ENCODE data around the gene GASK1B. TPM values are rescaled to one million over a fixed set of nuclear protein-coding genes. Genes with fewer than 3 reads are reported as not detected.

GASK1B gene
- total RNA-seq, 1 donor from 2014 or later, result 61.9 TPM

- Histone ChIP-seq H3K36me3 (no peaks in the 10 kb centered on the region), H3K27me3 (ENCODE audit: low read depth) (no peaks in the 10 kb centered on the region), H3K4me1 (peaks cover 98% of the 10 kb centered on the region), H3K4me3 (peak overlapping the region; percentile 82), H3K9me3 (replicated peaks) (no peaks in the 10 kb centered on the region), H3K27ac (replicated peaks) (peak overlapping the region; percentile 93)
- no peak for TF ChIP-seq CTCF (IDR thresholded peaks at IDR 0.05; ENCODE audit: borderline replicate concordance)
- DNase-seq, result no peak
- intact Hi-C loops (cut with micrococcal nuclease), result no loop called here
These were observed 8.0 kb downstream of the GASK1B start for GRCh38 chr4:158164768-158165213.

GRCh38 chr4:158163941-158164767 lies 8.7 kb downstream of the GASK1B start:
- peak overlapping the region; percentile 93 for H3K27ac ChIP-seq (replicated peaks)
- no peaks in the 10 kb centered on the region for H3K9me3 ChIP-seq (replicated peaks)
- intact Hi-C loops (cut with micrococcal nuclease), result no loop called here
- H3K4me3 ChIP-seq, result peak overlapping the region; percentile 82
- peaks cover 99% of the 10 kb centered on the region for H3K4me1 ChIP-seq
- no peak for DNase-seq
- no peaks in the 10 kb centered on the region for H3K27me3 ChIP-seq (ENCODE audit: low read depth)
- no peaks in the 10 kb centered on the region for H3K36me3 ChIP-seq
- TF ChIP-seq CTCF (IDR thresholded peaks at IDR 0.05; ENCODE audit: borderline replicate concordance), result no peak

GRCh38 chr4:158162631-158163030 lies 10.2 kb downstream of the GASK1B start:
- Histone ChIP-seq H3K9me3 (replicated peaks) (no peaks in the 10 kb centered on the region), H3K4me1 (peaks cover 99% of the 10 kb centered on the region), H3K27ac (replicated peaks) (peak overlapping the region; percentile 93), H3K36me3 (no peaks in the 10 kb centered on the region), H3K27me3 (ENCODE audit: low read depth) (no peaks in the 10 kb centered on the region), H3K4me3 (peak overlapping the region; percentile 34)
- no peak for TF ChIP-seq CTCF (IDR thresholded peaks at IDR 0.05; ENCODE audit: borderline replicate concordance)
- no peak for DNase-seq
- intact Hi-C loops (cut with micrococcal nuclease), result no loop called here

- no peak for TF ChIP-seq CTCF (IDR thresholded peaks at IDR 0.05; ENCODE audit: borderline replicate concordance)
- intact Hi-C loops (cut with micrococcal nuclease), result no loop called here
- peaks cover 99% of the 10 kb centered on the region for H3K4me1 ChIP-seq
These were observed 11.1 kb downstream of the GASK1B start for GRCh38 chr4:158161551-158162354.

GRCh38 chr4:158159718-158160094 lies 13.1 kb downstream of the GASK1B start:
- H3K4me3 ChIP-seq, result peak overlapping the region; percentile 13
- H3K27ac ChIP-seq (replicated peaks), result peak overlapping the region; percentile 93
- H3K27me3 ChIP-seq (ENCODE audit: low read depth), result no peaks in the 10 kb centered on the region
- peaks cover 9% of the 10 kb centered on the region for H3K36me3 ChIP-seq
- no peak for DNase-seq
- no peak for TF ChIP-seq CTCF (IDR thresholded peaks at IDR 0.05; ENCODE audit: borderline replicate concordance)
- intact Hi-C loops (cut with micrococcal nuclease), result no loop called here
- H3K4me1 ChIP-seq, result peaks cover 94% of the 10 kb centered on the region
- no peaks in the 10 kb centered on the region for H3K9me3 ChIP-seq (replicated peaks)

More at GRCh38 chr4:158161551-158162354, 11.1 kb downstream of the GASK1B start:
- peak overlapping the region; percentile 93 for H3K27ac ChIP-seq (replicated peaks)
- no peaks in the 10 kb centered on the region for H3K36me3 ChIP-seq
- no peaks in the 10 kb centered on the region for H3K9me3 ChIP-seq (replicated peaks)
- H3K27me3 ChIP-seq (ENCODE audit: low read depth), result no peaks in the 10 kb centered on the region
- peak overlapping the region; percentile 34 for H3K4me3 ChIP-seq
- no peak for DNase-seq
